HG03196 (cell line): Measurements from ENCODE around the gene SKP2.
"Not testable (repeated sequence)": the region's sequence is repeated elsewhere in the genome, so short reads cannot be mapped to it uniquely, and the experiment has no call there.

Experiments used
- ATAC-seq: cut with Tn5 transposase; IDR thresholded peaks from one replicate; pipeline ENCODE4 v1.9.1; 2021; ENCODE audit not compliant: unreplicated experiment

Gene SKP2

GRCh38 chr5:36156121-36156601 is 4.2 kb downstream of the SKP2 start:
- ATAC-seq, result no peak

GRCh38 chr5:36156619-36157018 is 4.7 kb downstream of the SKP2 start:
- ATAC-seq, result no peak

- no peak for ATAC-seq
Observed at GRCh38 chr5:36158144-36158543, 6.2 kb downstream of the SKP2 start.

GRCh38 chr5:36160617-36161016 is 8.7 kb downstream of the SKP2 start:
- ATAC-seq, result no peak

DNA sequence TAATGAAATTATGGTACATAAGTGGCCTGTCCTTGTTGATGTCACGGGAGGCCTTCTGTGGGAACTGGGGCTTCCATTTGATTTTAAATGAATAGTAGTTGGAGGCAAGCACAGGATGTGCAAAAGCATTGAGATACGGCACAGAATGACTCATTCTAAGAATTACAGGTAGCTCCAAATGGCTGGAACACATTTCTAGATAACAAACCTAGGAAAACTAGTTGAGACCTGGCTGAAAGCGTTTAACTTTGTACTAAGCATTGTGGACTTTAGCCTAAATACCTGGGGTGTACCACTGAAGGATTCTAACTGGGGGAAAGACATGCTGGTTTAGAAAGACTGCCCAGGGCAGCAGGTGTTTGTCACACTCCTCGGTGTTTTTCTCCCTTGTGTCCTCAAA is 9.4 kb downstream of the SKP2 start:
- no peak for ATAC-seq

- no peak for ATAC-seq
Observed at GRCh38 chr5:36162810-36163486, 11.0 kb downstream of the SKP2 start.

- no peak for ATAC-seq
Observed at GRCh38 chr5:36164461-36164860, 12.6 kb downstream of the SKP2 start.

- no peak for ATAC-seq
Observed at GRCh38 chr5:36168737-36169136, 16.8 kb downstream of the SKP2 start.

DNA sequence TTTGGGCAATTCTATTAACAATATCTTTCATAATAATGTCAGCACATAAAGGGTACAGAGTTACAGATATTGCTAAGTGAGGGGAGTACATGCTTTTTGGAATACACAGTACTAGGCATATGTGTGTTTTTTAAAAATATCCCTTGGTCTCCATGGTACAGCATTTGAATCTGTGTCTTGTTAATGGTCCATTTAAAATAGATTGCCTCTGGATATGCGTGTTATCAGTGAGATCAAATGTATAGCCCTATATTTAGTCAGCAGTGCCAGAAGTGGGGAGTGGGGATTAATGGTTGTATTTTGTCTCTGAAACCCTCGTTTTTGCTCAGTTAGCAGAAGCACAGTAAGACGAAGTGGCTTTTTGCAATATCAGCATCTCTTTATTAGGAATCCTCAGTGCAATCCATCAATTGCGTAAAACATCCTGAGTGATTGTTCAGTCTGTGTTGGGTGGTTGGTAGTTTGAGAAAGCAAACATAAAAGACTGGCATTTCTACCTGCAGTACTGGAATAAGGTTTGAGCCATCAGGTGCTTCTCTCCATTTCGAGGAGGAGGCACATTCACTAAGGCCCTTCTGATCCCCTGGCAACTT is 19.0 kb downstream of the SKP2 start:
- ATAC-seq, result no peak

GRCh38 chr5:36172599-36172998 is 20.7 kb downstream of the SKP2 start:
- ATAC-seq, result no peak

- ATAC-seq, result no peak
Observed at GRCh38 chr5:36173426-36173825, 21.5 kb downstream of the SKP2 start.

DNA sequence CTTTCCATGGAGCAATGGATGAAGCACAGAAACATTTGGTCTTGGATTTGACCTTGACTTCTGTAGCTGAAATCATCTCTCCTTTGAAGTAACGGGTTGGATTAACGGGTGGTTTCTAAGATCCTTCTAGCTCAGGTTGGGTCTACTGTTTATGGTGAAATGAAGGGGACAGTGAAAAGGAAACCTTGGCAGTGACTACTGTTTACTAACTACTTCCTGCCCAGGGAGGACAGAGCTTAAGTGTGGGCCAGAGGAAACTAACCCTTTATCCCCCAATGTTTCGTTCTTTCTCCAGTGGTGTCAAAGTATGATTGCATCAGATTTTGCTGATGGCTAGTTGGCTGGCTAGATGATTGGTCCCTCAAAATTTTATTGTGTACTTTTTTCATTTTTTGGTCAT is 22.2 kb downstream of the SKP2 start:
- no peak for ATAC-seq

GRCh38 chr5:36175043-36175442 is 23.1 kb downstream of the SKP2 start:
- no peak for ATAC-seq

DNA sequence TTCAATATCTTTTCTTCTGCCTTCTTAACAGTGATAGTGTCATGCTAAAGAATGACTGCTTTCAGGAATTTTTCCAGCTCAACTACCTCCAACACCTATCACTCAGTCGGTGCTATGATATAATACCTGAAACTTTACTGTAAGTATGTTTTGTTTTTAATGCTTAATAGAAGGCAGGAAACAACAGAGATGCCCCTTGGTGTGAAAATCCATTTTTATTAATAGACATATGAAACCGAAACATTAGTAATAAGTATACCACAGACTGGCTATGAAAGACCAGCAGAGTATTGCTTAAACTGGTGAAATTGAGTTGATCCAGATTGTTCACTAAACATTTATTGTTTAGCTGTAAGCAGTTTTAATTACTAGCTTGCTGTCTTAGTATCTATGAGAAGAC is 25.2 kb downstream of the SKP2 start:
- ATAC-seq, result peak; percentile 93

GRCh38 chr5:36177715-36178523 is 26.0 kb downstream of the SKP2 start:
- no peak for ATAC-seq

DNA sequence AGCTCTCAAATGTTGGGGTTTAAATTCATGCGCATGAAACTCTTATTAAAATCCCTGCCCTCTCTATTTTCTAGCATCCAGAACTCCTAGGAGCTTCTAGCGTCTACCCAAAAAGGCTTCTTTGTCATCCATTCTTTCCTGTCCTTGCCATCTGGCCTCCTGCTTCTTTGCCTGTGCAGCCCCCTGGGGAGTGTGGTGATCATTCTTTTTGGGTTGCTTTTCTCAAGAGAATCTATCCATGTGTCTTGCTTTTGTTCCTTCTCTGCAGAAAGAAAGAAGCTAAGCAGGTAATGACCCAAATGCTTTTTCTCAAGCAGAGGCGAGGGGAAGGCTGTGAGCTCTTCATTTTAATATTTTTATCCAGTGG is 26.6 kb downstream of the SKP2 start:
- no peak for ATAC-seq

DNA sequence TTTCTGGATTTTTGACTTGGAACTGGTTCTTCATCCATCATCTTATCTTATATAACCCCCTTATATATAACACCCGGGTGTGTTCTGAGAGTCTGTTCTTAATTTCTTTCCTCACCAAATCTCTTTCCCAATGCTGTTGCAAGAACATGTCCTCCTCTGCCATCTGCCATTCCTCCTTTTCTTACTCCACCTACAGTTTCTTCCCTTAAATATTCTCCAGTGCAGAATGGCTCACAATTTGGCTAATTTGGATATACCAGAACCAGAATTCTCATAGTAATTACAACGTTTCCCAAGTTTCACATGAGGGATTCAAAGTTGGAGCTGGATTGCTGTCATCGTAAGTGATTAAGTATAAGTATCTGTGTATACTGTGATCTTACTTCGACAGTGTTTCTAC is 28.0 kb downstream of the SKP2 start:
- ATAC-seq, result no peak

DNA sequence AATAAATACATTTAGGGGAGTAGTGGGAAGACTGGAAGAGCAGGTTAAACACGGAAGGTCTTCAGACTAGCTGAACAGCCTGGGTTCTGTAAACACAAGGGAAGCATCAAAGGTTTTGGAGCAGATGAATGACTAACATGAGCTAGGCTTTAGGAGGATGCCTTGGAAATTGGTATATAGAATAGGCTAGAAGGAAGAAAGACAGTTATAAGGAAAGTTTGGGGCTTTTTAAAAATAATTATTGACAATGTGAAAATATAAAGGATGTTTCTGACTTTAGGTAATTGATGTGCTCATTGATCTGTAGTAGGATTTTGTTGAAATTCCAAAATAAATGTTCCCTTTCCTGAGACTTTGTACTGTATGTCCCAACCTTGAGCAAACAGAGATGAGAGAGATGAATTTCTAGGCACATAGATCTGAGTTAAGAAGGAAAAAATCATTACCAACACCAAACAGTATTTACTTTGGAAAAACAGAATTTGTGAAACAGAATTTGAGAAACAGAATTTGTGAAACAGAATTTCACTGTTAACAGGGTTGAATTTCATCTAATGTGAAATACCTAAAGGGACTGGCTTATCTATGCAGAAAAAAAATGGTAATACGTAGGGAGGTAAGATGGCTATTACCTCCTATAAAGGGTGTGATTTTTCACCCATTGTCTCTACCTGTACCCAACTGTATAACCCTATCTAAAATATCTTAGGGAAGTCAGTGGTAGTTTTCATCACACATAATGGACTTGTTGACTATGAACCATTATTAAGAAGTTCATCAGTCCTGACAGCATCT is 28.8 kb downstream of the SKP2 start:
- ATAC-seq, result no peak

DNA sequence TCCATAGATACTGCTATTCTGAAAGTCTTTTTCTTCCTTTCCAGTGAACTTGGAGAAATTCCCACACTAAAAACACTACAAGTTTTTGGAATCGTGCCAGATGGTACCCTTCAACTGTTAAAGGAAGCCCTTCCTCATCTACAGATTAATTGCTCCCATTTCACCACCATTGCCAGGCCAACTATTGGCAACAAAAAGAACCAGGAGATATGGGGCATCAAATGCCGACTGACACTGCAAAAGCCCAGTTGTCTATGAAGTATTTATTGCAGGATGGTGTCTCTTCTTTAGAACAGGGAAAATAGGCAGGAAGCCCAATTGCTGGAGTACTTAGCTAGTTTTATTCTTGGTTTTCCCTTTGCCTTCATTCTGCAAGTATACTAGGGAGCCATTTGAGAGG is 29.9 kb downstream of the SKP2 start:
- ATAC-seq, result no peak

- not testable (repeated sequence) for ATAC-seq
Observed at GRCh38 chr5:36184408-36184807, 32.5 kb downstream of the SKP2 start.

- ATAC-seq, result no peak
Observed at GRCh38 chr5:36193746-36194145, 41.8 kb downstream of the SKP2 start.
